Parathyroid adenoma (tissue), 2 donors: ENCODE data around the gene DDX10.
"Not testable (repeated sequence)": the region's sequence is repeated elsewhere in the genome, so short reads cannot be mapped to it uniquely, and the experiment has no call there.

Experiments
- H2AFZ ChIP-seq: fragments of 300-600 bp; sonication (generic); one replicate; pipeline ENCODE4 v1.7.0; 2017; ENCODE audit warnings: antibody characterized with exemption, mild to moderate bottlenecking
- H3K27ac ChIP-seq: fragments of 300-600 bp; sonication (generic); one replicate; pipeline ENCODE4 v1.7.0; 2017
- H3K27me3 ChIP-seq: fragments of 300-600 bp; sonication (generic); one replicate; pipeline ENCODE4 v1.7.0; 2017; ENCODE audit warnings: low read length; ENCODE audit not compliant: control insufficient read depth, insufficient read depth
- H3K36me3 ChIP-seq: fragments of 300-600 bp; sonication (generic); one replicate; pipeline ENCODE4 v1.7.0; 2017; ENCODE audit warnings: low read length; ENCODE audit not compliant: control insufficient read depth, insufficient read depth
- H3K4me1 ChIP-seq: fragments of 300-600 bp; sonication (generic); one replicate; pipeline ENCODE4 v1.7.0; 2017; ENCODE audit warnings: control low read depth
- H3K4me2 ChIP-seq: fragments of 300-600 bp; sonication (generic); one replicate; pipeline ENCODE4 v1.7.0; 2017; ENCODE audit warnings: low read length
- H3K4me3 ChIP-seq: fragments of 300-600 bp; sonication (generic); one replicate; pipeline ENCODE4 v1.7.0; 2017; ENCODE audit warnings: low read depth, low read length
- H3K79me2 ChIP-seq: fragments of 300-600 bp; sonication (generic); one replicate; pipeline ENCODE4 v1.7.0; 2017; ENCODE audit warnings: control low read depth
- H3K9ac ChIP-seq: fragments of 300-600 bp; sonication (generic); one replicate; pipeline ENCODE4 v1.7.0; 2017; ENCODE audit warnings: mild to moderate bottlenecking
- H3K9me3 ChIP-seq: fragments of 300-600 bp; sonication (generic); one replicate; pipeline ENCODE4 v1.7.0; 2017; ENCODE audit warnings: low read length; ENCODE audit not compliant: control insufficient read depth
- CTCF ChIP-seq: fragments of 300-600 bp; sonication (generic); IDR thresholded peaks from one replicate; pipeline ENCODE4 v1.7.0; 2017; ENCODE audit warnings: antibody characterized with exemption, mild to moderate bottlenecking
- donor health status: primary hyperparathyroidism.

The DDX10 gene

GRCh38 chr11:108647701-108648527 is 17.0 kb upstream of the DDX10 start:
- H3K79me2 ChIP-seq = no peaks in the 10 kb centered on the region
- H3K9me3 ChIP-seq = no peaks in the 10 kb centered on the region
- H3K27ac ChIP-seq = peak overlapping the region; percentile 72
- no peak overlapping the region for H3K9ac ChIP-seq
- H2AFZ ChIP-seq = peak overlapping the region; percentile 62
- no peaks in the 10 kb centered on the region for H3K36me3 ChIP-seq
- peaks cover 10% of the 10 kb centered on the region for H3K4me1 ChIP-seq
- no peak overlapping the region for H3K4me3 ChIP-seq
- no peak overlapping the region for H3K4me2 ChIP-seq
- no peaks in the 10 kb centered on the region for H3K27me3 ChIP-seq
- TF ChIP-seq CTCF = peak; percentile 58

GRCh38 chr11:108648528-108648885 is 16.4 kb upstream of the DDX10 start:
- H3K36me3 ChIP-seq = no peaks in the 10 kb centered on the region
- H3K9me3 ChIP-seq = no peaks in the 10 kb centered on the region
- H3K4me3 ChIP-seq = no peak overlapping the region
- TF ChIP-seq CTCF = no peak
- H3K9ac ChIP-seq = no peak overlapping the region
- peak overlapping the region; percentile 56 for H2AFZ ChIP-seq
- no peaks in the 10 kb centered on the region for H3K79me2 ChIP-seq
- H3K4me1 ChIP-seq = peaks cover 10% of the 10 kb centered on the region
- H3K27ac ChIP-seq = peak overlapping the region; percentile 72
- H3K4me2 ChIP-seq = no peak overlapping the region
- H3K27me3 ChIP-seq = no peaks in the 10 kb centered on the region

- not testable (repeated sequence) for H3K79me2 ChIP-seq, H3K9me3 ChIP-seq, H3K4me2 ChIP-seq, H3K36me3 ChIP-seq, H2AFZ ChIP-seq, H3K4me3 ChIP-seq, H3K27ac ChIP-seq, H3K9ac ChIP-seq, H3K27me3 ChIP-seq, H3K4me1 ChIP-seq
Measured at GRCh38 chr11:108654100-108654499, 10.8 kb upstream of the DDX10 start.

- Histone ChIP-seq H3K4me3 (no peak overlapping the region), H3K27me3 (no peaks in the 10 kb centered on the region), H3K36me3 (no peaks in the 10 kb centered on the region), H3K4me1 (no peaks in the 10 kb centered on the region), H3K27ac (no peak overlapping the region), H3K4me2 (no peak overlapping the region), H3K9ac (no peak overlapping the region), H3K9me3 (no peaks in the 10 kb centered on the region), H2AFZ (no peak overlapping the region), H3K79me2 (no peaks in the 10 kb centered on the region)
- TF ChIP-seq CTCF = peak; percentile 54
Measured at GRCh38 chr11:108654994-108655631, 9.8 kb upstream of the DDX10 start.

- no peak overlapping the region for H2AFZ ChIP-seq
- no peaks in the 10 kb centered on the region for H3K36me3 ChIP-seq
- H3K4me1 ChIP-seq = peaks cover 3% of the 10 kb centered on the region
- no peak overlapping the region for H3K4me3 ChIP-seq
- no peak overlapping the region for H3K9ac ChIP-seq
- no peaks in the 10 kb centered on the region for H3K9me3 ChIP-seq
- peaks cover 8% of the 10 kb centered on the region for H3K79me2 ChIP-seq
- TF ChIP-seq CTCF = no peak
- no peaks in the 10 kb centered on the region for H3K27me3 ChIP-seq
- no peak overlapping the region for H3K27ac ChIP-seq
- no peak overlapping the region for H3K4me2 ChIP-seq
Measured at GRCh38 chr11:108662700-108663099, 2.2 kb upstream of the DDX10 start.
